Thymus (tissue), 11 donors: Measurements from ENCODE around the gene NR1H2. TPM values are rescaled to one million over a fixed set of nuclear protein-coding genes. Genes with fewer than 3 reads are reported as not detected.
A peak's percentile ranks its signal among the peaks of the same experiment; 100 is the strongest.

Experiments
- DNase-seq, 9 donors: peaks; one replicate each; pipeline ENCODE4 v3.0.0-alpha.2; 2013; ENCODE audit warnings: low spot score in 9 of 9, low read depth in 6 of 9, missing footprints in 1 of 9
- H3K27ac ChIP-seq, 2 donors: one replicate each; pipeline ENCODE4 v1.5.1; 2013; ENCODE audit warnings: control low read depth in 1 of 2, low read depth in 1 of 2, low read length in 1 of 2, mild to moderate bottlenecking in 1 of 2, moderate library complexity in 1 of 2
- H3K27me3 ChIP-seq, 2 donors: one replicate each; pipeline ENCODE4 v1.5.1; 2013; ENCODE audit warnings: low read length in 1 of 2; ENCODE audit not compliant: control insufficient read depth in 2 of 2, insufficient read depth in 1 of 2
- H3K36me3 ChIP-seq, 2 donors: one replicate each; pipeline ENCODE4 v1.5.1; 2013; ENCODE audit warnings: low read length in 1 of 2, mild to moderate bottlenecking in 1 of 2, moderate library complexity in 1 of 2; ENCODE audit not compliant: control insufficient read depth in 2 of 2, insufficient read depth in 2 of 2
- H3K4me1 ChIP-seq, 2 donors: one replicate each; pipeline ENCODE4 v1.5.1; 2013; ENCODE audit warnings: low read length in 2 of 2; ENCODE audit not compliant: control insufficient read depth in 2 of 2, insufficient read depth in 2 of 2
- H3K4me3 ChIP-seq, 2 donors: one replicate each; pipeline ENCODE4 v1.5.1; 2013; ENCODE audit warnings: low read length in 2 of 2, control low read depth in 1 of 2, mild to moderate bottlenecking in 1 of 2
- H3K9me3 ChIP-seq, 2 donors: one replicate each; pipeline ENCODE4 v1.5.1; 2013; ENCODE audit warnings: low read length in 1 of 2, mild to moderate bottlenecking in 1 of 2; ENCODE audit not compliant: control insufficient read depth in 2 of 2, insufficient read depth in 1 of 2
- WGBS: extraction: QIAGEN DNeasy Blood & Tissue Kit; methylation state at CpG from one replicate; pipeline ENCODE4 v1.1.7; 2013; 5-methylcytosine and 5-hydroxymethylcytosine counted together
- polyA plus RNA-seq: library from polyadenylated mRNA; stranded (reverse); fragments of 200-250 nt; gene quantifications from one replicate; pipeline ENCODE4 v1.2.3, GENCODE V29; 2013
- total RNA-seq: library from RNA; stranded (reverse); fragments of 120-200 nt; gene quantifications from one replicate; pipeline ENCODE4 v1.2.4, GENCODE V29; 2013
- donor health status: healthy.

NR1H2 gene
- total and polyA plus RNA-seq, 2 donors: 27.9 to 57.2 TPM

DNA sequence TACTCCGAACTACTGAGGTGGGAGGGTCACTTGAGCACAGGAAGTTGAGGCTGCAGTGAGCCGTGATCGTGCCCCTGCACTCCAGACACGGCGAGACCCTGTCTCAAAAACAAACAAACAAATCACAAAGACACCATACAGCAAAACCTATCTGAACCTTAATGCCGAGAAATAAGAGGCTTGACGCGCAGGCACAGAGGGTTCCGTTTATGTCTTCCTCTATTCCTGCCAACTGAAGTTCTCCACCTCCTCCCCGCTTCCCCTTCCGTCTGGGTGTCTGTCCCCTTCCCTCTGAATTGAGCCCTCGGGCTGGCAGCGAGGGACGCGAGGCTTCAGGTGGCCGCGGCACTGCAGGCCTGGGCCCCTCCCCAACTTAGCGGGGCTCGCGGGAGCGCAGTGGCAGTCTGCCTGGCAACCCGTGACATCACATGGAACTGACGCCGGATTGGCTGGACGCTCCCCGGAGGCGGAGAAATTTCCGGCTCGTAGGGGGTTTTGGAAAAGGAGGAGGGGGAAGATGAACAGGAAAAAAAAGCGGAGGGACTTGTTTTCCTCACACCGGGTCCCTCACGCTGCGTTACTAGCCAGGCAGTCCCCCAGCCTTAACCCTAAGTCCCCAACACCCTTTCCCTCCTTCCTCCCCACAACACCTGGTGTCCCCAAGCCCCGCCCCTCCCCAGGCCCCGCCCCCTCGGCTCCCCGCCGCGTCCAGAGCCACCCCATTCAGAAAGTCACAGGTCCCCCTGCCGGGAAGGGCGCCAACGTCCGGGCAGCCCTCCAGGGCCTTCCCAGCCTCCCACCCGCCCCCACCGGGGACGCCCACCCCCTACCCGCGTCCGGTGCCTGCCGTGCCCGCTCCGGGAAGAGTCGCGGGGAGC lies 55.3 kb downstream of the NR1H2 start:
- no peaks in the 10 kb centered on the region for H3K36me3 ChIP-seq
- WGBS: 2% methylated on average over 54 of the region's 54 CpGs
- peaks cover 40 to 88% of the 10 kb centered on the region in 2 donors for H3K27me3 ChIP-seq
- no peaks in the 10 kb centered on the region for H3K9me3 ChIP-seq
- peak overlapping the region; percentile 56 to 65 for H3K4me3 ChIP-seq
- peaks cover 3 to 22% of the 10 kb centered on the region in 2 donors for H3K4me1 ChIP-seq
- H3K27ac ChIP-seq: peak overlapping the region; percentile 74 to 75
- peak; percentile 63 to 88 (median 72) for DNase-seq

DNA sequence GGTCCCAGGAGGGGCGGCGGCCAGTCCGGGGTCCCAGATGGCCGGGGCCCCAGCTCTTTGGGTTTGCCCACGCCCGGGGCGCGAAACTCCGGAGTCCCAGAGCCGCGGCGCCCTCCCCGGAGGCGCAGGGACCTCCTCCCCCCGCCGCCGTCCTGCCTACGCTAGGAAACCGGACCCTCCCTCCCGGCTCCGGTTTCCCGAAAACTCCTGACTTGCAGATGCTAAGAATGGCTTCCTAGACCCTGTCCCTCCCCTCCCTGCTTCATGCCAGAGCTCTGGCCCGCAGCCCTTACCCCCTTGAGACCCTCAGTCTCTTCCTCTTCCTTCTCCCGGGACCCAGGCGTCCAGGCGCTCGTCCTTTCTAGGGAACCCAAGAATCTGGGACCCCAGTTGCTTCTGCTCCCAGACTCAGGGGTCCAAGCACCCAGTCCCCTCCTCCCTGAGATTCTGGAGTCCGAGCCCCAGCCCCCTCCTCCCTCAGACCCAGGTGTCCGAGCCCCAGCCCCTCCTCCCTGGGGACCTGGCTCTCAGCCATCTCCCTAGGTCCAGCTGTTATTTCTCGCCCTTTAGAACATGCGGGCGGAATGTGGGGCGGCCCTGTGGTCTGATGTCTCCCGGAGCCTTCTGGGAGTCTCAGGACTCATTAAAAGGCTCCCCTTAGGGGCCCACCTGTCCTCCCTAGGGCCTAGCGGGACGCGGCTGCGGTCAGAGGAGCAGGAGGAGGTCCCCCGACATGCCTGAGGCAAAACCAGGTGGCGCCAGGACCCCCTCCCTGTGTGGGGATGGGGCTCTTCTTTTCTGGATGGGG lies 56.2 kb downstream of the NR1H2 start, which contains the start of gene MYBPC2:
Gene MYBPC2, plus strand, starts transcription at position 672 of the 808 bp plus-strand sequence. Its CDS starts 62 bp downstream, at position 734.
- 5% methylated on average over 40 of the region's 40 CpGs for WGBS
- H3K27me3 ChIP-seq: peaks cover 40 to 88% of the 10 kb centered on the region in 2 donors
- peak within 1 kb of the TSS; percentile 56 to 65 for H3K4me3 ChIP-seq
- H3K9me3 ChIP-seq: no peaks in the 10 kb centered on the region
- no peaks in the 10 kb centered on the region for H3K36me3 ChIP-seq
- peak within 1 kb of the TSS; percentile 74 to 75 for H3K27ac ChIP-seq
- H3K4me1 ChIP-seq: peaks cover 3 to 22% of the 10 kb centered on the region in 2 donors
- no peak for DNase-seq

Other genes with a start within 250 kb of the NR1H2 start
- gene IZUMO2, start 213.2 kb upstream of the NR1H2 start, total RNA-seq: not detected
- gene IZUMO2, start 213.2 kb upstream of the NR1H2 start, polyA plus RNA-seq: not detected
- gene MYH14, start 172.8 kb upstream of the NR1H2 start, total RNA-seq: 1.6 TPM
- gene MYH14, start 172.8 kb upstream of the NR1H2 start, polyA plus RNA-seq: 16.2 TPM
- 0.47 TPM for gene KCNC3, start 47.1 kb upstream of the NR1H2 start, total RNA-seq
- 6.8 TPM for gene KCNC3, start 47.1 kb upstream of the NR1H2 start, polyA plus RNA-seq
- gene NAPSA, start 10.8 kb upstream of the NR1H2 start, total RNA-seq: 0.94 TPM
- gene NAPSA, start 10.8 kb upstream of the NR1H2 start, polyA plus RNA-seq: 6.4 TPM
- 61.8 TPM for gene POLD1, start 7.9 kb downstream of the NR1H2 start, total RNA-seq
- 39.5 TPM for gene POLD1, start 7.9 kb downstream of the NR1H2 start, polyA plus RNA-seq
- 8.1 TPM for gene SPIB, start 42.5 kb downstream of the NR1H2 start, total RNA-seq
- gene SPIB, start 42.5 kb downstream of the NR1H2 start, polyA plus RNA-seq: 14.8 TPM
- gene MYBPC2, start 56.4 kb downstream of the NR1H2 start, total RNA-seq: 7.0 TPM
- 1.8 TPM for gene MYBPC2, start 56.4 kb downstream of the NR1H2 start, polyA plus RNA-seq
- gene EMC10, start 100.0 kb downstream of the NR1H2 start, total RNA-seq: 49.9 TPM
- 62.6 TPM for gene EMC10, start 100.0 kb downstream of the NR1H2 start, polyA plus RNA-seq
- gene GARIN5A, start 100.4 kb downstream of the NR1H2 start, total RNA-seq: 2.9 TPM
- gene GARIN5A, start 100.4 kb downstream of the NR1H2 start, polyA plus RNA-seq: 3.4 TPM
- gene JOSD2, start 134.7 kb downstream of the NR1H2 start, total RNA-seq: 15.9 TPM
- 51.2 TPM for gene JOSD2, start 134.7 kb downstream of the NR1H2 start, polyA plus RNA-seq
- 0.57 TPM for gene ASPDH, start 137.5 kb downstream of the NR1H2 start, total RNA-seq
- gene ASPDH, start 137.5 kb downstream of the NR1H2 start, polyA plus RNA-seq: 0.50 TPM
- 0.52 TPM for gene LRRC4B, start 192.0 kb downstream of the NR1H2 start, total RNA-seq
- gene LRRC4B, start 192.0 kb downstream of the NR1H2 start, polyA plus RNA-seq: 0.57 TPM